Endothelial cell of hepatic sinusoid (primary cell): ENCODE results near the gene CYFIP1.

Source experiments
- in situ Hi-C: cut with HindIII; loops from 2 replicates; pipeline ENCODE4 v1.10.0; 2017; ENCODE audit warnings: low sequenced_read_pairs

CYFIP1 gene

DNA sequence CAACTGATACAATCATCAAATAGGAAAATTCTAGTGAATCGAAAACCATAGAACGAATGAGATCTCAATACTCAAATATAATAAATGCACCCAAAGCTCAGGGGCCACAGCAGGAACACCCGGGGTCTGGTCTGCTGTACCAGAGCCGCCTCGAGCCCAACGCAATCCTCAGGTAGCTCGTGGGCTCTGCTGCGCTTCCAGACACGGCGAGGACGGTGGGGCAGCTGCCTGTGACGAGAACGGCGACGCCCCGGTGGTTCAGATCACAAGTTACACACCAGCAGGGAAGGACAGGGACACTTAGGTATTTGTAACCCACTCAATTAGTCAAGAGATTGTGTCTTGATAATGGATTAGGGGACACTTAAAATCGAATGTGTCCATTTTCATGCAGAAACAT, 87.1 kb downstream of the CYFIP1 start:
- in situ Hi-C loops, result no loop called here

DNA sequence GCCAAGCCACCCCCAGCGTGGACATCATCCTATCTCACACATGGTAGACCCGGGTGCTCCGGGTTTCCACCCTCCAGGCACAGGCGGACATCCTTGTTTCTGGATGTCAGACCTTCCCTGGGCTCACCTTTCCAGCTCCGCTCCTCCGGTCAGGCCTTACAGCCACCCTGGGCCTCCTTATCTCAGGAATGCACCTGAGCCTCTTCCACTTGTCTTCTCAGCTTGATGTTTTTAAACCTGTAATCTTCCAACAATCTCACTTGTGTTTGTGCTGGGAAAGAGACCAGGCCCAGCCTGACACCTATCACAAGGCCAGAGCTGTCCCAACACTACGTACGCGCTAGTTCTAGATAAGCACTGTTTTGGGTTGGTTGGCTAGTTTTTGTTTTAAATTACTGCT, 87.8 kb downstream of the CYFIP1 start:
- in situ Hi-C loops, result no loop called here

DNA sequence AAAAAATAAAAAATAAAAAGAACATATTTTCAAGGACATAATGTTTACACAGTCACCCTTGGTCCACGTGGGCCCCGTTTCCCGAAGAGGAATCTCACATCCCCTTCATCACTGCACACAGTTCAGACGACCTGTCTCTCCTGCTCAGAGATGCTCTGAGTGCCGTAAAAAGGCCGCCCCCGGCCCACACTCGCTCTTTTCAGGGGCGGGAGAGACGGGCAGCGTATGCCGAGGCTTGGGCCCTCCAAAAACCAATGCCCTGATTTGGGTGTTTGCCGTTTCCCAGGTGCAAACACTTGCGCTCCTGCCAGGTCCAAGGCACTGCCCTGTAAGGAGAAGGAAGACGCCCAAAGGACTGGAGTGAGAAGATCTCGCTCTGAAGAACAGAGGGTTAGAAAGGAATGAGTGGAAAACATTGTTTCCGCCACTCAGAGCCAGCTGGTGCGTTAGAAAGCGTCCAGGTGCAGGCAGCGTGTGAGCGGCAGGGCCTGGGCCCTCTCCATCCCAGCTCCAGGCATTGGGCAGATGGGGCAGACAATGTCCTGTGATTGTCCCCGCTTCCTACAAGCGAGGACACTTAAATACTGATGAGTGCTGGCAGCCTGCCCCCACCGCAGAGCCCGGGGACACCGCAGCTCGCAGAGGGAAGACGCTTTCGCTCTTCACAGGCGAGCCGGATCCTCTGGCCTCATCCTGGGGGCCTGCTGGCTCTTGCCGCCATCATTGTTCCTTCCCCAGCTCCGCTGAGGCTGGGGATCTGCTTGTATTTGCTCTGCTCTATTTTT, 88.5 kb downstream of the CYFIP1 start:
- in situ Hi-C loops, result no loop called here

DNA sequence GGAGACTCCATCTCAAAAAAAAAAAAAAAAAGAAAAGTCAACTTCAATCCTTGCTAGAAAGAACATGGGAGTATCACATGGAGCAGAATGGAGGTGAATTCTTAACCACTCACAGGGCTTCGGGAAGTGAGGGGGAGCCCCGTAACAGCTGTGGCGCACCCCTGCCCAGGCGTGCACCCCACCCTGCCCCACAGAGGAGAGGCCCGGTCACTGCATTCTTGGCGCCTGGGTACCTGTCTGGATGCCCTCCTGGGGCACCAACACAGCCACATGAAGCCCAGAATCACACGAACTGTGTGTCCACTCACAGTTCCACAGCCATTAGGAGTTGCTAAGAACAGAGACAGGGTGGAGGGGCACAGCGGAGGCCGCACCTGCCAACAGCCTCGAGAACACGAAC, 89.9 kb downstream of the CYFIP1 start:
- in situ Hi-C loops, result no loop called here

DNA sequence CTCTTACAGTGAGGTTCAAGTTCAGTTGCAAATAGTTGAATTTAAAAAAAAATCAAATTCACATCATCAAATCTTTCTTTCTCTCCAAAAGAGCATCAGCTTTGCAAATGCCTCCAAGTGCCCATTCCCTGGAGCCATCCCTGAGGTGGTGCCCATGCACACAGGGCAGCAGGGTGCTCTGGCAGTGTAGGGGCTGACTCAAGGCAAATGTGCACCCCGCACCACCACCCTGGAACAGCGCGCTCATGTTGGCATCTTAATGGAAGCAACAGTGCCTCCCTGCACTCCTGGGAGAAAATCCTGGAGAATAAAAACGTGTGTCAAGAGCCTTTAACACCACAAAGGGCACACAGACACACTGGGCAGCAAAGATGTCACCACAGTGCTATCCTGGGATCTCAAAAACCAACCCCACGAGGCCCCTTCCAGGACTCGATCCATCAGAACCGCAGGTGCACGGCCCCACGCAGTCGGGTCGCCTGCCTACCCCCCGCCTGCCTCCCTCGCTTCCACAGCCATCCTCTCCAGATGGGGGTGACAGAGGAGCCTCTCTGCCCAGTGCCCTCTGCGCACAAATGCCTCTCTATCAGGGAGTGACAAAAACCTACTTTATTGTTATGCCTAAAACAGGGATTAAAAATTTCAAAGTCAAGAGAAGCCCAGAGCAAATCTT, 90.9 kb downstream of the CYFIP1 start:
- in situ Hi-C loops, result no loop called here

DNA sequence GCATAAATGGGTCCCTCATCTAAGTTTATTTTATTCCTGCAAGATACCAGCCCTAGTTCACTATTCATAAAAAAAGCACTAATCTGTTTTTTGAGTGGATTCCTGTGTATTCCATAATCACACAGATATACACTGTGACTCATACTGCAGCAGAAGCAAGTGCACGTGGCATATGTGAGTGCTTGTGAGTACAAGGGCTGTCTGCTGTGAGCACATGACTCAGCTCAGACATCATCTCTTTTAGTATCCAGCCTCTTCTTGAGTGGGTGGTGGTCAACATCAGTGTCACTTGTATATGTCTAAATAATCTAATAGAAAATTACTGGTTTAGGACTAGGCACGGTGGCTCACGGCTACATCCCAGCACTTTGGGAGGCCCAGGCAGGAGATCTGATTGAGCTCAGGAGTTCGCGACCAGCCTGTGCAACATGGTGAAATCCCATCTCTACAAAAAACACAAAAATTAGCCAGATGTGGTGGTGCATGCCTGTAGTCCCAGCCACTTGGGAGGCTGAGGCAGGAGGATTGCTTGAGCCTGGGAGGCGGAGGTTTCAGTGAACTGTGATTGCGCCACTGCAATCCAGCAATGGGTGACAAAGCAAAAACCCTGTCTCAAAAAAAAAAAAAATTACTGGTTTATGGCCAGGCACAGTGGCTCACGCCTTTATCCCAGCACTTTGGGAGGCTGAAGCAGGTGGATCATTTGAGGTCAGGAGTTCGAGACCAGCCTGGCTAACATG, 91.9 kb downstream of the CYFIP1 start:
- in situ Hi-C loops, result no loop called here

DNA sequence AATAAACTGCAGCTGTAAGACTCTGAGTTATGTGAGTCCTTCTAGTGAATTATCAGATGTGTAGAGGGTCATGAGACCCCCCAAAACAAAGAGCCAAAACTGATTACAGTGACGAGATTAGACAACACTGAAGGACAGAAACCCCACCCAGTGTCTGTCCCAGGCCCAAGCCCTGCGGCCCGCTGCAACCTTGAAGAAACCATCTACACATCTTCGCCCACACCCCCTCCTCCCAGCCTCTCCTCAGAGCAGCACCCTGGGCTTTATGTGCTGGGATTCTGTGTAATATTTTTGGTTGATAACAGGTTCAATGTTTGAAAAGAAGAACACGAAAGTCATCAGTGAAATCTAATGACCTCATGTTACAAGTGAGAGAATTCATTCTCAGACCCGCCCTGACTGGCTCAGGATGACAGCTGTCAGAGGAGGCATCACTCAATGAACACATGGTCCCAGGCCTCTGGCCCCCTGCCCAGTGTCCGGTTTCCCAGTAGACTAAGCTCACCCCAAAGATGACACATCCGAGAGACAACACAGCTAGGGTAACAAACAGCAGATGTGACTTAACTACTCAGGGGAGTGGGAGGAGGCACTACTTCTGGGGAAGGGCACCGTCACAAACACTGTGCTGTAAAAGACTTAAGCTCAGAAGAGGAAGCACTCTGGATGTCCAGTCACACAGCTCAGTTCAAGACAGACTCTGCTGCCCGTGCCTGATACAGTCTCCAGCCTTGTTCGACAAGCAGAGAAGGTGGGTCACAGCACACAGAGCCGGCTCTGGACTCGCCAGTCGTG, 92.8 kb downstream of the CYFIP1 start:
- in situ Hi-C loops, result no loop called here

DNA sequence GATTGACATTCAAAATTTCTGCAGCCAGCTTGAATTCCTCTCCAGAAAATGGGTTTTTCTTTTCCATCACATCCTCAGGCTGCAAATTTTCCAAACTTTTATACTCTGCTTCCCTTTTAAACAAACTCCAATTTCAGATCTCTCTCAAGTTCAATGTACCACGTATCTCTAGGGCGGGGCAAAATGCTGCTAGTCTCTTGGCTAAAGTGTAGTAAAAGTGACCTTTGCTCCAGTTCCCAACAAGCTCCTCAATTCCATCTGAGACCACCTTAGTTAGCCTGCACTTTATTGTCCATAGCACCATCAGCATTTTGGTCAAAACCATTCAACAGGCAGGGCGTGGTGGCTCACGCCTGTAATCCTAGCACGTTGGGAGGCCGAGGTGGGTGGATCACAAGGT, 95.0 kb downstream of the CYFIP1 start:
- in situ Hi-C loops, result no loop called here

DNA sequence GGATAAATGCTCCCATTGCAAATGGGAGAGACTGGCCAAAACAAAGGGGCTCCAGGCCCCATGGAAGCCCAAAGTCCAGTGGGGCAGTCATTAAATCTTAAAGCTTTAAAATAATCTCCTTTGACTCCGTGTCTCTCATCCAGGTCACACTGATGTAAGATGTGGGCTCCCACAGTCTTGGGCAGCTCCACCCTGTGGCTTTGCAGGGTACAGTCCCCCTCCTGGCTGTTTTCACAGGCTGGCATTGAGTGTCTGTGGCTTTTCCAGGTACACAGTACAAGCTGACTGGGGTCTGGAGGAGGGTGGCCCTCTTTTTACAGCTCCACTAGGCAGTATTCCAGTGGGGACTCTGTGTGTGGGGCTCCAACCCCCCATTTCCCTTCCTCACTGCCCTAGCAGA, 95.8 kb downstream of the CYFIP1 start:
- in situ Hi-C loops, result no loop called here

DNA sequence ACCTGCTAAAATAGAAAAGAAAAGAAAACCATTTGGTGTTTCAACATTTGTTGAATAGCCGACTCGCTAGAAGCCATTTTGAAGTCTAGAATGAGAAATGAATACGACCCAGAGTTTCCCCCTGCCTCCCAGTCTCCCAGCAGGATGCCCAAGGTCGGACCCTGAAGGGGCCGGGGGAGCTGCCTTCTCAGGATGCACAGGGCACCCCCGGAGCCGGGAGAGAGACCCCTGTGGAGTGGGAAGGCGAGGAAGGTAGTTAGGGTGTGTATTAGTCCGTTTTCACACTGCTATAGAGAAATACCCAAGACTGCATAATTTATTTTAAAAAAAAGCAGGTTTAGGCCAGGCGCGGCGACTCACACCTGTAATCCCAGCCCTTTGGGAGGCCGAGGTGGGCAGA, 97.0 kb downstream of the CYFIP1 start:
- in situ Hi-C loops, result no loop called here

DNA sequence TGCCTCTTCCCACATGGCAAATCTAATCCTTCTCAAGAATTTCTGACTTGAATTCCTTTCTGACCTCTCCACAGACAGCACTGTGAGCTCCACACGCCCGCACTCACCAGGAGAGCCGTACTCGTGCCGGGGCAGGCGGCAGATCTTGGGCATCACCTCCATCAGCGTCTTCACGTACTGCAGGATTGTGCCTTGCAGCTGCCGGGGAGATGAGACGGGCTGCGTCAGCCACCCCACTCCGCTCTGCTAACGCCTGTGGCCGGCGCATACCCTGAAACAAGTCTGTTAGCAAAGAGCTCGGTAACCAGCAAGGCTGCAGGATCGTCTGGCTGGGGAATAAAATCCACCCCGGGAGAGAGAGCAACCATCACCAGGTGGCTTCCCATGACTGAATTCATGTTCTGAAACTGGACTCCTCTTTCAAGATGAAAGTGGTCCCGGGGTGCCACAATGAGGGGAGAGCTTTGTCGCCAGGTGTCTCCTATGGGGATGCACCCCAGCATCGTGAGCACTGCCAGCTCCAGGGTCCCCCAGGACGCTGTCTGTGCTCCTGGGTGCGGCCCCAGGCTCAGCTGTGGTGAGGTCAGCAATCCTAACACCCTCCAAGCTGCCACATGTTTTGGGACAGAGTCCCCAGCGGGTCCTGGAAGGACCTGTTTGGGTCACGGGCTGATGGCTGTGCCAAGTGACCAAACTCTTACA, 98.3 kb downstream of the CYFIP1 start:
- in situ Hi-C loops, result no loop called here

DNA sequence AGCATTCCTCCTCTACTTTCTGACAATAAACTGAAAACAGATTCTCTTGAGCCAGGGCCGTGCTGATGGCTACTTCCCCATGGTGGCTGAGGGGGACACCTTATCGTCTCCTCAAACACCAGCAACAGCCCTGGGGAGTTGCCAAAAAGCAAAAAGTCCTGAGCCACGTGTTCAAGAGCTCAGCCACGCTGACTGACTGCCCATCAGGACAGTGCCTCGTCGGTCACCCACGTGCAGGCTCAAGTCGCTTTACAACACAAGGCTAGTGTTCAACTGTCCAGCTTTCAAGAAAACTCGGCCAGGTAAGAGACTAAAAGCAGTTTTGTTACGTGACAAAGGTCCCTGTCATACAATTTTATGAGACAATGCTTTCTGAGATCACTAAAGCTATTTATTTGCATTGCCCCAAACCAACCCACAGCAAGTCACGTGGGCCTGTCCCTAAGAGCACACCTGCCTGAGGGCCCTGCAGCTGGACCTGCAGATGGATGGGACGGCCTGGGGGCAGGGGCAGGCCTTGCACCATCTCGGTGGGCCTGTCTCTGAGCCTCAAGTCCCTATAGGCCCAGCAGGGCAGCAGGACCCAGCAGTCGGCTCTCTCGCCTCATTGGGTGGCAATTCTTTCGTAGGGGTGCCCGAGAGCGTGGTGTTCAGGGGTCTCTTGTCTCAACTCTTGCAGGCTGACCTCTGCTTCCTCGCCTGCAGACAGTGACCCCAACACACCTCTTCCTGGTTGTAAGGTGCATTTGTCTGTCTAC, 99.0 kb downstream of the CYFIP1 start:
- in situ Hi-C loops, result no loop called here

DNA sequence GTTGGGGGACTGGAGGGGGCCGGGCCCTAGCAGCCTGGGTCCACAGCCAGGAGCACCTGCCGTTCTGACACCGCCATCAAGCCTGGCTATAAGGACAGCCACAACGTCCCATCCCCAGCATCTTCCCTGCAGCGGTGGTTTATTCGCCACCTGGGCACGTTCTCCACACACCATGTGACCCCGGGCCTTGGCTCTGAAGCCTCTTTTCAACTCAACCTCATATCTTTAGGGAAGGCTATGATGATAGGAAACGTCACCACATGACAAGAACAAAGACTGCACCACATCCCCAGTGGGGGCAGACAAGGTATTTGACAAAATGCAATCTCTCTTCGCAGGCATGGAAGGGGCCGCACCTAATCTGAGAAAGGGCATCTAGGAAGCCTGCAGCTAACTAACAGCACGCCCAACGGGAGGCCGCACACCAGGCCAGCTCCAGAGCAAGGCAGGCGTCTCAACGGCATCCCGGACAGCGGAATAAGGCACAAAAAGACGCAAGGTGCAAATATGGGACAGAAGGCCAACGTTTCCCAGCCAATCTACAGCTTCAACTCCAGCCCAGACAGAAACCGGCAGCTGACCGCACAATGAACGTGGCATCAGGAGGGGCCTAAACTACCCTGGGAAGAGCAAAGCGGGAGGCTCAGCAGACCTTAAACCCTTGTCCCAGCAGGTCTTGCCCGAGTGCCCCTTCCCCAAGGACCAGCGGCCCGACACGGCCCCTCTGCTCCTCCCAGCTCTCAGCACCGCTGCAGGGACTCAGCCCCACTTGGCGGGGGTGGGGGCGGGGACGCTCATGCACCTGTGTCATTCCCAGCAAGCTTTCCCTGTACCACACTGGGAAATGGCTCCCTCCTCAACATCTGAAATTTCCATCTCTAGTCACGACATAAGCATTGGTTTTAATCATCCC, 99.8 kb downstream of the CYFIP1 start:
- in situ Hi-C loops, result no loop called here

DNA sequence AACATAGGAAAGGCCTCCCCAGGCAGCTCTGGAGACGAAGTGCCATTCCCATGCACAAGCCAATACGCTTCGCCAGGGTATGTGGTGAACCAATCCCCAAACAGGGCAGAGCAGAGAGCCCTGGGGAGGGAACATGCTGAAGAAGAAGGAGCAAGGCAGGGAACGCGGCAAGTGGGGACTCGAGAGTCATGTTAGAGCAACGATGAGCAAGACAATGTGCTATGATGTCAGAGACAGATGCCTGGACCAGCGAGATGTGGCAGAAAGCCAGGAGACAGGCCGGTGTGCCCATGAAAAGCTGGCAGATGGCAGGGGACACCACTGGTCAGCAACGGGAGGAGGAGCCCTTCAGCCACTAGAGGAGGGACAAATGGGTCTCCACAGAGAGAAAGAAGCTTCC, 102.1 kb downstream of the CYFIP1 start:
- in situ Hi-C loops, result no loop called here

DNA sequence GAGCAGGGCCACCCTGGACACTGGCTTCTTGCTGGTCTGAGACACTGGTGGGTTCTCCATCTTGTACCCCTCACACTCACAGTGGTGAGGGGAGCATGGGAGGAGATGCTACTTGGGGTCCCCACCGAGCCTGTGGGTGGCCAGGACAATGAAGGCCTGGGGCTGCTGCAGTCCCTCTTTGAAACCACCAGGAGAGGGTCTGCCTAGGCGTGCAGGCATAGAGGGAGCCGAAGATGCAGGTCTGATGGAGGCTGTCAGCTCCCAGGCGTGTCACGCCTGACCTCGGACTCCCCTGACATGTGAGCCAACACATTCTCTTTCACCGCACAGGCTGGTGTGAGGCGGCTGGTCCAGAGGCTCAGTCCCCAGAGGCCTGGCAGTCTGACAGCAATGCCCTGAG, 102.6 kb downstream of the CYFIP1 start:
- in situ Hi-C loops, result no loop called here

DNA sequence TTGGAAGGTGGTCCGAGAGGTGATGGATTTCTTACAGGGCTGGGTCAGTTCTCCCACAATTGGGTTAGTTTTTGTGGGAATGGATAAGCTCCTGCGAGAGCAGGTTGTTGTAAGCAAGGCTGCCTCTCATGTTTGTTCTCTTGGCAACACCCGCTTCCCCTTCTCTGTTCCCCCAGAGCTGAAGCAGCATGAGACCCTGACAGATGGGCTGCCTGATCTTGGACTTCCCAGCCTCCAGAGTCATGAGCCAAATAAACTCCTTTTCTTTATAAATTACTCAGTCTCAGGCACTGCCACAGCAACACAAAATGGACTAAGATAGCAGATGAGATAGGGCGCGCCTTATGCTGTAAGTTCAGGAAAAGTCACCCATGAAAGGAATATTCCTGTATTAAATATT, 103.1 kb downstream of the CYFIP1 start:
- in situ Hi-C loops, result no loop called here

DNA sequence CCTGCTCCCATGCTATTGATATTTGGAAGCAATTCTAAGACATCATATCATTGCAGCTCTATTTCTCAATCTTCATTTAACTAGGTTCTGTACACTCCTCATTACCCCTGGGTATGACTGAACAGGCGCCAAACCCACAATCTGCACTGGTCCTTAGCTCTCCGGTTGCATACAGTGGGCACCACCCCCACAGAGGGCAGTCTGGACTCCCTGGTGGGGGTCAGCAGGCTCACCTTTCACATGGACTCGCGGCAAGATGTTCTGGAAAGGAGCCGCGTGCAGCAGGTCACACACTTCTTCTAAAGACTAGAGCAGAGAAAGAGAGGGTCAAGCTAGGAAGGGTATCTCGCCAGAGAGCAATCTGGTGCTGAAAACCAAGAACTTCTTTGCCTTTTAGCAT, 105.2 kb downstream of the CYFIP1 start:
- in situ Hi-C loops, result no loop called here

DNA sequence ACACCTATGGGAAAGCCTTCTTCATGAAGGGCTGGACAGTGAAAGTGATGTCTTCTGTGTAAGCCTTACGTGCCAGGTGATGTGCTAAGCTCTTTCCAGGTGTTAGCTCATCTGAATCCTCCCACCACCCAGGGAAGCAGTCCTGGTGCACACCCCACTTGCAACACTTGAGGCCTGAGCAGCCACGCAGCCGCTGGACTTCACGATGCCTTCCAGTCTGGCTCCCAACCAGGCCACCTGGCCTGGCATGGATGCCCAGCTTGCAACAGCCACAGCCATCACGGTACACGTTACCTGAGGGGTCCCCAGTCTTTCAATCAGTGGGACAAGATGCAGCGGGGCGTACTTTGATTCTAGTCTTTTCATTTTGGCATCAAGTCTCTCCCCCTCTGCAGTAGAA, 105.9 kb downstream of the CYFIP1 start:
- in situ Hi-C loops, result no loop called here

DNA sequence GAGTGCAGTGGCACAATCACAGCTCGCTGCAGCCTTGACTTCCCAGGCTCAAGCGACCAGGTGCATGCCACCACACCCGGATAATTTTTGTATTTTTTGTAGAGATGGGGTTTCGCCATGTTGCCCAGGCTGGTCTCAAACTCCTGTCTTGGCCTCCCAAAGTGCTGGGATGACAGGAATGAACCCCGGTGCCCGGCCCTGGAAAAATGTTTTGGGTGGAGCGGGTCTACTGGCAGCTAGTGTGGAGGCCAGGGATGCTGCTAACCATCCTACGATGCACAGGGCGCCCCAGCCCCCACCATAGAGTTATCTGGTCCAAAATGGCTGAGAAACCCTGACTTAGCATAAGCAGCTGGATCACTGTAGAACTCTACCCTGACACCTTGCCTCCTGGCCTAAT, 106.3 kb downstream of the CYFIP1 start:
- in situ Hi-C loops, result no loop called here
